Thoracic aorta (tissue), 2 donors: ENCODE results near the gene ZP2. TPM values are rescaled to one million over a fixed set of nuclear protein-coding genes. Genes with fewer than 3 reads are reported as not detected.
A peak's percentile ranks its signal among the peaks of the same experiment; 100 is the strongest.

Experiments
- ATAC-seq: fragments of 150-250 bp; one replicate; pipeline ENCODE4 v1.8.0; 2017; ENCODE audit warnings: low read depth; ENCODE audit not compliant: insufficient number of reproducible peaks, low FRiP score
- DNase-seq: peaks from one replicate; pipeline ENCODE4 v3.0.0-alpha.2; 2020; ENCODE audit warnings: low spot score
- H3K27ac ChIP-seq, 2 donors: fragments of 200-600 bp; sonication (generic); 1 replicate in 1 of 2; 2 replicates in 1 of 2; pipeline ENCODE4 v1.5.1; 2016; ENCODE audit warnings: mild to moderate bottlenecking in 2 of 2, moderate library complexity in 2 of 2
- H3K27me3 ChIP-seq: fragments of 200-600 bp; sonication (generic); replicated peaks from 2 replicates; pipeline ENCODE4 v1.6.0; 2016; ENCODE audit warnings: mild to moderate bottlenecking; ENCODE audit not compliant: insufficient read depth
- H3K36me3 ChIP-seq: fragments of 200-600 bp; sonication (generic); one replicate; pipeline ENCODE4 v1.5.1; 2016
- H3K4me1 ChIP-seq, 2 donors: fragments of 200-600 bp; sonication (generic); 1 replicate in 1 of 2; 2 replicates in 1 of 2; pipeline versions ENCODE4 v1.5.1 to v1.6.0; 2016; ENCODE audit warnings: low read depth in 2 of 2, mild to moderate bottlenecking in 1 of 2; ENCODE audit not compliant: control insufficient read depth in 1 of 2
- H3K4me3 ChIP-seq: fragments of 200-600 bp; sonication (generic); 2 replicates; pipeline ENCODE4 v1.5.1; 2016; ENCODE audit warnings: mild to moderate bottlenecking
- H3K9me3 ChIP-seq: fragments of 200-600 bp; sonication (generic); 2 replicates; pipeline ENCODE4 v1.5.1; 2016
- total RNA-seq, 2 donors: library from RNA; depleted of rRNA; stranded (reverse); fragments of >200 nt; gene quantifications; one replicate each; pipeline versions ENCODE4 v1.1.0 to v1.2.3, GENCODE V29; 2016
- TF ChIP-seq, protein P1 (sequence below): fragments of 200-600 bp; sonication (generic); IDR thresholded peaks from one replicate; pipeline ENCODE4 v1.5.1; 2019; ENCODE audit warnings: antibody characterized with exemption

ZP2 gene
- total RNA-seq, 2 donors from 2014 or later: not detected

DNA sequence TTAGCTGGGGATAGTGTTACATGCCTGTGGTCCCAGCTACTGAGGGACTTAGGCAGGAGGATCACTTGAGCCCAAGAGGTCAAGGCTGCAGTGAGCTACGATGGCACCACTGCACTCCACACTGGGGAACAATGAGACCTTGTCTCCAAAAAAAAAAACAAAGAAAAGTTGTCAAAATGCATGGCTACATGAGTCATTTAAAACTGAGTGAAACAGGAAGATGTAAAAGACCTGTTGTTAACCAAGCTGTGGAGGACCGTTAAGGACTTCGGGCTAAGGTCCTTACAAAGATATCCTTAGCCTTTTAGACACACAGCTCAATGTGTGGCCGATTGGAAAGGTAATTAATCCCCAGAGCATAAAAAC lies 25.1 kb downstream of the ZP2 start:
- no peak for DNase-seq
- Histone ChIP-seq H3K4me3 (no peak overlapping the region), H3K27me3 (no peaks in the 10 kb centered on the region), H3K27ac (no peak overlapping the region), H3K4me1 (peaks cover 0 to 8% of the 10 kb centered on the region in 2 donors), H3K36me3 (peaks cover 7% of the 10 kb centered on the region), H3K9me3 (no peaks in the 10 kb centered on the region)
- ATAC-seq: no peak
- TF ChIP-seq, protein P1, sequence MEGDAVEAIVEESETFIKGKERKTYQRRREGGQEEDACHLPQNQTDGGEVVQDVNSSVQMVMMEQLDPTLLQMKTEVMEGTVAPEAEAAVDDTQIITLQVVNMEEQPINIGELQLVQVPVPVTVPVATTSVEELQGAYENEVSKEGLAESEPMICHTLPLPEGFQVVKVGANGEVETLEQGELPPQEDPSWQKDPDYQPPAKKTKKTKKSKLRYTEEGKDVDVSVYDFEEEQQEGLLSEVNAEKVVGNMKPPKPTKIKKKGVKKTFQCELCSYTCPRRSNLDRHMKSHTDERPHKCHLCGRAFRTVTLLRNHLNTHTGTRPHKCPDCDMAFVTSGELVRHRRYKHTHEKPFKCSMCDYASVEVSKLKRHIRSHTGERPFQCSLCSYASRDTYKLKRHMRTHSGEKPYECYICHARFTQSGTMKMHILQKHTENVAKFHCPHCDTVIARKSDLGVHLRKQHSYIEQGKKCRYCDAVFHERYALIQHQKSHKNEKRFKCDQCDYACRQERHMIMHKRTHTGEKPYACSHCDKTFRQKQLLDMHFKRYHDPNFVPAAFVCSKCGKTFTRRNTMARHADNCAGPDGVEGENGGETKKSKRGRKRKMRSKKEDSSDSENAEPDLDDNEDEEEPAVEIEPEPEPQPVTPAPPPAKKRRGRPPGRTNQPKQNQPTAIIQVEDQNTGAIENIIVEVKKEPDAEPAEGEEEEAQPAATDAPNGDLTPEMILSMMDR: no peak

DNA sequence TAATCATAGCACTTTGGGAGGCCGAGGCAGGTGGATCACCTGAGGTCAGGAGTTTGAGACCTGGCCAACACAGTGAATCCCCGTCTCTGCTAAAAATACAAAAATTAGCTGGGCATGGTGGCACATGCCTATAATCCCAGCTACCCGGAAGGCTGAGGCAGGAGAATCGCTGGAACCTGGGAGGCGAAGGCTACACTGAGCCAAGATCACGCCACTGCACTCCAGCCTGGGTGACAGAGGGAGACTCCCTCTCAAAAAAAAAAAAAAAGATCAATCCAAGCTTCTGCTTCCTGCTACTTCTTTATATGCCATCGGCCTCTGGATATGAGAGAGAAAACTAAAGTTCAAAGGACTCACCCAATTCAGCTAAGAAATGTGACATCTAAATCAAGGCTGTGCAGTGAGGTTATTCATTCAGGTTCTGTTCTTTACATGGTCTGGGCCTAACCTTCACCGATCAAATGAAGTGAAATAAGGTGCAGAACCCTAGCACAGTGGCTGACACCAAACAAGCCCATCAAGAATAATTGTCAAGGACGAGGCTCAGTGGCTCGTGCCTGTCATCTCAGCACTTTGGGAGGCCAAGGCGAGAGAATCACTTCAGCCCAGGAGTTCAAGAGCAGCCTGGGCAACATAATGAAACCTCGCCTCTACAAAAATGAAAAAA lies 25.6 kb downstream of the ZP2 start:
- Histone ChIP-seq H3K4me3 (no peak overlapping the region), H3K9me3 (no peaks in the 10 kb centered on the region), H3K27ac (no peak overlapping the region), H3K36me3 (peaks cover 9% of the 10 kb centered on the region), H3K27me3 (no peaks in the 10 kb centered on the region), H3K4me1 (peaks cover 0 to 13% of the 10 kb centered on the region in 2 donors)
- no peak for ATAC-seq
- TF ChIP-seq, protein P1: no peak
- no peak for DNase-seq

DNA sequence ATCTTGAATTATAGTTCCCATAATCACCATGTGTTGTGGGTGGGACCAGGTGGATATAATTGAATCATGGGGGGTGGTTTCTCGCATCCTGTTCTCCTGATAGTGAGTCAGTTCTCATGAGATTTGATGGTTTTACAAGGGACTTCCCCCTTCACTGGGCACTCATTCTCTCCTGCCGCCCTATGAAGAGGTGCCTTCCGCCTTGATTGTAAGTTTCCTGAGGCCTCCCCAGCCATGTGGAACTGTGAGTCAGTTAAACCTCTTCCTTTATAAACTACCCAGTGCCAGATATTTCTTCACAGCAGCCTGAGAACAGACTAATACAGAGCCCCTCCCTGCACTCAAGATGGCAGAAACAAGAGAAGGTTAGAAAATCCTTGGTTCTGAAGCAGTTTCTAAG lies 26.5 kb downstream of the ZP2 start:
- no peaks in the 10 kb centered on the region for H3K9me3 ChIP-seq
- DNase-seq (no peak), ATAC-seq (no peak)
- no peaks in the 10 kb centered on the region for H3K27me3 ChIP-seq
- H3K4me3 ChIP-seq: no peak overlapping the region
- H3K36me3 ChIP-seq: peaks cover 9% of the 10 kb centered on the region
- TF ChIP-seq, protein P1: no peak
- no peak overlapping the region for H3K27ac ChIP-seq
- peaks cover 3 to 23% of the 10 kb centered on the region in 2 donors for H3K4me1 ChIP-seq

DNA sequence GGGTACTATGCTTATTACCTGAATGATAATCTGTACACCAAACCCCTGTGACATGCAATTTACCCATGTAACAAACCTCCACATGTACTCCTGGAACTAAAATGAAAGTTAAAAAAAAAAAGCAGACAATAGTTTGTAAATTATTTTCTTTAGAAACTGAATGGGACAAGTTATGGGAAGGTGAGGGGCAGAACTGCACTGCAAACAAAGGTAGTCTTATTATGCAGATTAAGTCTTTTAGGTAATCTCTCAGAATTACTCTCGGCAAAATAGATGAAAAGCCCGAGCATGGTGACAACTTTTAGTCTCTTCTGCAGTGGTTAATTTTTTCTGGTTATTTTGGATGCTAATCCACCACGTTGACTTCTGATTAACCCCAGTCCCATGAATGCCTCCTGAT lies 27.4 kb downstream of the ZP2 start:
- no peak for DNase-seq

DNA sequence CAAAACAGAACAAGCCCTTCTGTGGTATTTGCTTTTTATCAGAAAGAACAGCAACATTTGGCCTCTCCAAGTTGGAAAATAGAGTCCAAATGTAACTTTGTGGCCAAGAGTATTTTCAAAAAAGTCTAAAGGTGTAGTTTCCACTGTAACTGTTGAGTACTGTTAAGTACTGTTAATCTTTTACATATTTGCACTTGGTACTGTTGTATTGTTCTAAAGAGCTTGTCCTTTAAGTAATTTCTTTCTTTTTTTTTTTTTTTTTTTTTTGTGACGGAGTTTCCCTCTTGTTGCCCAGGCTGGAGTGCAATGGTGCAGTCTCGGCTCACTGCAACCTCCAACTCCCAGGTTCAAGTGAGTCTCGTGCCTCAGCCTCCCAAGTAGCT lies 31.4 kb downstream of the ZP2 start:
- H3K4me3 ChIP-seq: peak overlapping the region; percentile 32
- peaks cover 19% of the 10 kb centered on the region for H3K36me3 ChIP-seq
- DNase-seq (no peak), ATAC-seq (no peak)
- no peaks in the 10 kb centered on the region for H3K27me3 ChIP-seq
- TF ChIP-seq, protein P1: no peak
- H3K27ac ChIP-seq: peak overlapping the region; percentile 58 to 70
- no peaks in the 10 kb centered on the region for H3K9me3 ChIP-seq
- peaks cover 10 to 34% of the 10 kb centered on the region in 2 donors for H3K4me1 ChIP-seq

More for the DNA sequence above, 27.4 kb downstream of the ZP2 start:
- H3K4me1 ChIP-seq: peaks cover 6 to 31% of the 10 kb centered on the region in 2 donors
- H3K27me3 ChIP-seq: no peaks in the 10 kb centered on the region
- H3K4me3 ChIP-seq: no peak overlapping the region
- no peak for ATAC-seq
- no peak overlapping the region for H3K27ac ChIP-seq
- TF ChIP-seq, protein P1: no peak
- H3K36me3 ChIP-seq: peaks cover 9% of the 10 kb centered on the region
- H3K9me3 ChIP-seq: no peaks in the 10 kb centered on the region
